GM12892 (cell line): ENCODE measurements around the gene CCDC195.

Source experiments
- POLR2AphosphoS5 ChIP-seq: IDR thresholded peaks from 2 replicates; pipeline ENCODE4 v1.6.1; 2011; ENCODE audit warnings: low read depth, low read length, control low read depth
- TAF1 ChIP-seq: IDR thresholded peaks from 2 replicates; pipeline ENCODE4 v1.6.1; 2011; ENCODE audit warnings: low read depth, mild to moderate bottlenecking, control low read depth, low read length, borderline replicate concordance

- TF ChIP-seq POLR2AphosphoS5 (no peak), TAF1 (no peak)
These were observed 34.0 kb downstream of the CCDC195 start for GRCh38 chr2:224682134-224682533.
